Caco-2 (cell line): ENCODE measurements around the gene PNPT1. TPM values are rescaled to one million over a fixed set of nuclear protein-coding genes. Genes with fewer than 3 reads are reported as not detected.
"Not testable (repeated sequence)": the region's sequence is repeated elsewhere in the genome, so short reads cannot be mapped to it uniquely, and the experiment has no call there.

Experiments used
- BruUV-seq: library from RNA; stranded (reverse); fragments of 400-500 nt; replicated peaks from 2 replicates; lab custom pipeline; 2021; lab: Mats Ljungman, UMichigan
- CTCF ChIA-PET: fragments of 300-600 bp; sonication (Branson Sonifier 250); formaldehyde crosslinking; loops from one replicate; lab custom pipeline; 2022; ENCODE audit warnings: antibody characterized with exemption; lab: Charles Lee
- POLR2A ChIA-PET: fragments of 300-600 bp; sonication (Branson Sonifier 250); formaldehyde crosslinking; loops from one replicate; lab custom pipeline; 2022; ENCODE audit warnings: antibody characterized with exemption; lab: Charles Lee
- DNase-seq, 2 experiments: peaks; one replicate each; pipeline versions ENCODE4 v3.0.0 to v3.0.0-alpha.2; 2020 to 2022
- H3K27me3 ChIP-seq: replicated peaks from 2 replicates; pipeline ENCODE4 v1.6.0; 2011; ENCODE audit warnings: low read length; ENCODE audit not compliant: control insufficient read depth, insufficient read depth
- H3K36me3 ChIP-seq: 2 replicates; pipeline ENCODE4 v1.5.1; 2011; ENCODE audit warnings: low read length; ENCODE audit not compliant: control insufficient read depth, insufficient read depth
- H3K4me1 ChIP-seq: fragments of 250-450 bp; sonication (Bioruptor Pico); 2 replicates; pipeline ENCODE4 v1.5.1; 2020; ENCODE audit warnings: mild to moderate bottlenecking
- H3K4me3 ChIP-seq: 2 replicates; pipeline ENCODE4 v1.5.1; 2011; ENCODE audit warnings: low read depth, mild to moderate bottlenecking, control low read depth, low read length
- H3K9me3 ChIP-seq: fragments of 250-450 bp; sonication (Bioruptor Pico); 2 replicates; pipeline ENCODE4 v1.5.1; 2020; ENCODE audit warnings: mild to moderate bottlenecking, moderate library complexity
- H3K27ac Mint-ChIP-seq: one replicate; pipeline ENCODE4 v1.8.0; 2022; ENCODE audit warnings: mixed read lengths; ENCODE audit not compliant: unreplicated experiment
- H3K27me3 Mint-ChIP-seq: one replicate; pipeline ENCODE4 v1.8.0; 2022; ENCODE audit warnings: mixed read lengths; ENCODE audit not compliant: insufficient read depth, unreplicated experiment
- H3K36me3 Mint-ChIP-seq: one replicate; pipeline ENCODE4 v1.8.0; 2022; ENCODE audit warnings: mild to moderate bottlenecking, mixed read lengths; ENCODE audit not compliant: insufficient read depth, unreplicated experiment
- H3K4me1 Mint-ChIP-seq: one replicate; pipeline ENCODE4 v1.8.0; 2022; ENCODE audit warnings: low read depth, mixed read lengths; ENCODE audit not compliant: unreplicated experiment
- H3K4me3 Mint-ChIP-seq: one replicate; pipeline ENCODE4 v1.8.0; 2022; ENCODE audit warnings: mild to moderate bottlenecking, moderate library complexity, mixed read lengths; ENCODE audit not compliant: unreplicated experiment
- H3K9me3 Mint-ChIP-seq: one replicate; pipeline ENCODE4 v1.8.0; 2022; ENCODE audit warnings: mixed read lengths; ENCODE audit not compliant: unreplicated experiment
- intact Hi-C: fragments of 100-400 bp; cut with micrococcal nuclease; formaldehyde crosslinking; loops from one replicate; pipeline ENCODE4 v1.10.0; 2022; ENCODE audit not compliant: unreplicated experiment
- total RNA-seq: library from RNA; stranded (reverse); gene quantifications from 2 replicates; pipeline ENCODE4 v1.2.3, GENCODE V29; 2022
- TF ChIP-seq, protein P1 (sequence below), 2 experiments: fragments of 200-600 bp in 1 of 2; IDR thresholded peaks; 1 replicate in 1 of 2; 2 replicates in 1 of 2; pipeline versions ENCODE4 v1.5.1 to v1.8.0; 2011 to 2022; ENCODE audit warnings: antibody characterized with exemption in 1 of 2, control low read depth in 1 of 2, inconsistent platforms in 1 of 2, low read depth in 1 of 2, low read length in 1 of 2, mild to moderate bottlenecking in 1 of 2, moderate library complexity in 1 of 2; ENCODE audit not compliant: insufficient read depth in 1 of 2, severe bottlenecking in 1 of 2, unreplicated experiment in 1 of 2

PNPT1 gene
- total RNA-seq, 1 experiment from 2014 or later = 85.2 TPM

DNA sequence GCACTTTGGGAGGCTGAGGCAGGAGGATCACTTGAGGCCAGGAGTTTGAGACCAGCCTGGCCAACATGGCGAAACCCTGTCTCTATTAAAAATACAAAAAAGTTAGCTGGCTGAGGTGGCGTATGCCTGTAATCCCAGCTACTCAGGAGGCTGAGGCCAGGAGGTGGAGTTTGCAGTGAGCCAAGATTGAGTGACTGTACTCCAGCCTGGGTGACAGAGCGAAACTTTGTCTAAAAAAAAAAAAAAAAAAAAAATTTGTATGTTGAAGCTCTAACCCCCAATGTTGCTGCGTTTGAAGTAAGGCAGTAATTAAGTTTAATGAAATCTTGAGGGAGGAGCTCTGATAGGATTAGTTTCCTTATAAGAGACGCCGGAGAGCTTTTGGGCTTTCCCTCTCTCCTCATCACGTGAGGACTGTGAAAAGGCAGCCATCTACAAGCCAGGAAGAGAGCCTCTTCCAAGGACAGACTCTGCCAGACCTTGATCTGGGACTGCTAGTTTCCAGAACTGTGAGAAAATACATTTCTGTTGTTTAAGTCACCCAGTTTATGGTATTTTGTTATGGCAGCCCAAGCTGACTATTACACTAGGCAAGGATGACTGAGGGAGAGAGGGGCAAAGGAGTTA, 11.5 kb upstream of the PNPT1 start:
- intact Hi-C loops = no loop called here

DNA sequence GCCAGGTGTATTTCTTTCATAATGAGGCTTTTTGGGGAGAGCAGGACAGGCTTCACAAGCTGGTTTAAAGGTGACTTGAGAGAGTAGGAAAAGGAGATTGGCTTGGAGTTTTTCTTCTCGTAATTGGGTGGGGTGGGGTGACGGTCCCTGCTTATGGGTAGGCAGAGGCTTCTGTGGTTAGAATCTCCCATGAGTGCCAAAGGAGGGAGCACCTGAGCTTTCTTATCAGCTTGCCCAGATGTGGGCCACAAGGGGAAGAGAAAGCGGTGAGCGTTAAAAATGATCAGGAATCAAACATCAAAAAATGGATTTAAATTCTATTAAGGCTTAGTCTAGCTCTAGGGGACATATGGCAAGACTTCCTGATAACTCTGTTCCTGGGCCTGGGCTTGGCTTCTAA, 9.7 kb upstream of the PNPT1 start:
- peaks cover 27% of the 10 kb centered on the region for H3K4me1 Mint-ChIP-seq
- no peaks in the 10 kb centered on the region for H3K36me3 Mint-ChIP-seq
- POLR2A ChIA-PET = no interaction called here
- Histone ChIP-seq H3K4me3 (no peak overlapping the region), H3K4me1 (peaks cover 20% of the 10 kb centered on the region; the same call in 1 of the 2 replicates), H3K9me3 (no peaks in the 10 kb centered on the region), H3K27me3 (no peaks in the 10 kb centered on the region), H3K36me3 (no peaks in the 10 kb centered on the region)
- DNase-seq = no peak
- BruUV-seq = no TSS peak
- no peaks in the 10 kb centered on the region for H3K27me3 Mint-ChIP-seq
- intact Hi-C loops = no loop called here
- CTCF ChIA-PET = no interaction called here
- no peaks in the 10 kb centered on the region for H3K9me3 Mint-ChIP-seq
- H3K4me3 Mint-ChIP-seq = no peak overlapping the region
- TF ChIP-seq, protein P1, sequence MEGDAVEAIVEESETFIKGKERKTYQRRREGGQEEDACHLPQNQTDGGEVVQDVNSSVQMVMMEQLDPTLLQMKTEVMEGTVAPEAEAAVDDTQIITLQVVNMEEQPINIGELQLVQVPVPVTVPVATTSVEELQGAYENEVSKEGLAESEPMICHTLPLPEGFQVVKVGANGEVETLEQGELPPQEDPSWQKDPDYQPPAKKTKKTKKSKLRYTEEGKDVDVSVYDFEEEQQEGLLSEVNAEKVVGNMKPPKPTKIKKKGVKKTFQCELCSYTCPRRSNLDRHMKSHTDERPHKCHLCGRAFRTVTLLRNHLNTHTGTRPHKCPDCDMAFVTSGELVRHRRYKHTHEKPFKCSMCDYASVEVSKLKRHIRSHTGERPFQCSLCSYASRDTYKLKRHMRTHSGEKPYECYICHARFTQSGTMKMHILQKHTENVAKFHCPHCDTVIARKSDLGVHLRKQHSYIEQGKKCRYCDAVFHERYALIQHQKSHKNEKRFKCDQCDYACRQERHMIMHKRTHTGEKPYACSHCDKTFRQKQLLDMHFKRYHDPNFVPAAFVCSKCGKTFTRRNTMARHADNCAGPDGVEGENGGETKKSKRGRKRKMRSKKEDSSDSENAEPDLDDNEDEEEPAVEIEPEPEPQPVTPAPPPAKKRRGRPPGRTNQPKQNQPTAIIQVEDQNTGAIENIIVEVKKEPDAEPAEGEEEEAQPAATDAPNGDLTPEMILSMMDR (IDR thresholded peaks at IDR 0.05; ENCODE audit: insufficient read depth in 1 of 2, low read depth in 1 of 2, low read length in 1 of 2, severe bottlenecking in 1 of 2, unreplicated experiment in 1 of 2) = no peak
- no peak overlapping the region for H3K27ac Mint-ChIP-seq

More for the DNA sequence above, 11.5 kb upstream of the PNPT1 start:
- TF ChIP-seq, protein P1 (IDR thresholded peaks at IDR 0.05; ENCODE audit: insufficient read depth in 1 of 2, low read depth in 1 of 2, low read length in 1 of 2, severe bottlenecking in 1 of 2, unreplicated experiment in 1 of 2) = no peak
- no peaks in the 10 kb centered on the region for H3K9me3 ChIP-seq
- no peak overlapping the region for H3K4me3 ChIP-seq
- Mint-ChIP-seq H3K27ac (no peak overlapping the region), H3K36me3 (no peaks in the 10 kb centered on the region), H3K9me3 (peaks cover 9% of the 10 kb centered on the region), H3K4me3 (no peak overlapping the region), H3K4me1 (peaks cover 23% of the 10 kb centered on the region), H3K27me3 (no peaks in the 10 kb centered on the region)
- BruUV-seq = no TSS peak
- DNase-seq = no peak
- ChIA-PET POLR2A (no interaction called here), CTCF (no interaction called here)
- H3K27me3 ChIP-seq = no peaks in the 10 kb centered on the region
- H3K36me3 ChIP-seq = no peaks in the 10 kb centered on the region
- peaks cover 20% of the 10 kb centered on the region; the same call in 1 of the 2 replicates for H3K4me1 ChIP-seq

DNA sequence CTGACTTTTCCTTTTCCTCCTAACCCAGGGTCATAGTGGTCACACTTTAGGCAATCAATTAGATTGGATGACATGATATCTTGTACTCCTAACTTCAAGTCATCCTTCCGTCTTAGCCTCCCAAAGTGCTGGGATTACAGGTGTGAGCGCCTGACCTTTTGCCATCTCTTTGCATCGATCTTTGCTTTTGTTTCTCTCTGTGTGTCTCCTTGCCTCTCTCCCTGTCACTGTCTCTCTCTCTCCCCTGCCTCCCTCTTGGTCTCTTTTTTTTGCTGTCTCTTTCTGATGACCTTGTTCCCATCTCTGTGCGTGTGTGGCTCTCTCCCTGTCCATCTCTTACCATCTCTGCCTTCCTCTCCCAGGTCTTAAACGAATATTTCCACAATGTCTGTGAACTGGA, 904 bp downstream of the PNPT1 start:
- intact Hi-C loops = loop anchor here (1.0 kb wide), 1 partner anchor 20 kb away; no protein-coding TSS in a partner anchor
- BruUV-seq, POLR2A ChIA-PET: not testable (repeated sequence)

More for the DNA sequence above, 904 bp downstream of the PNPT1 start:
- DNase-seq, H3K36me3 ChIP-seq, H3K27me3 Mint-ChIP-seq, H3K27me3 ChIP-seq, H3K9me3 Mint-ChIP-seq, CTCF ChIA-PET, H3K9me3 ChIP-seq: not testable (repeated sequence)
- H3K36me3 Mint-ChIP-seq = peaks cover 33% of the 10 kb centered on the region
- Histone ChIP-seq H3K4me3 (peak overlapping the region; percentile 78), H3K4me1 (peaks cover 32% of the 10 kb centered on the region)
- H3K4me3 Mint-ChIP-seq = peak overlapping the region; percentile 84
- H3K4me1 Mint-ChIP-seq = peaks cover 27% of the 10 kb centered on the region
- H3K27ac Mint-ChIP-seq = peak overlapping the region; percentile 82
